OCI-LY1 (cell line): ENCODE results near the gene SFI1.
A peak's percentile ranks its signal among the peaks of the same experiment; 100 is the strongest.

Source experiments
- H2AFZ ChIP-seq: fragments of 200-600 bp; sonication (generic), shearing (Covaris generic); 2 replicates; pipeline ENCODE4 v1.6.0; 2014; ENCODE audit warnings: antibody characterized with exemption, mild to moderate bottlenecking, low read length
- H3F3A ChIP-seq: fragments of 200-600 bp; sonication (generic), shearing (Covaris generic); 2 replicates; pipeline ENCODE4 v1.6.0; 2014; ENCODE audit warnings: mild to moderate bottlenecking, antibody characterized with exemption, low read length, moderate library complexity; ENCODE audit not compliant: insufficient read depth
- H3K27ac ChIP-seq: fragments of 200-600 bp; sonication (generic); 2 replicates; pipeline ENCODE4 v1.5.1; 2014; ENCODE audit warnings: low read length, mixed run types, mild to moderate bottlenecking, low read depth; ENCODE audit not compliant: poor library complexity, severe bottlenecking
- H3K27me3 ChIP-seq: fragments of 200-600 bp; sonication (generic); 2 replicates; pipeline ENCODE4 v1.6.0; 2014; ENCODE audit warnings: antibody characterized with exemption, mild to moderate bottlenecking, low read length, moderate library complexity; ENCODE audit not compliant: insufficient read depth
- H3K36me3 ChIP-seq: fragments of 200-600 bp; sonication (generic); 2 replicates; pipeline ENCODE4 v1.6.1; 2014; ENCODE audit warnings: mild to moderate bottlenecking, antibody characterized with exemption, low read length, moderate library complexity, mixed read lengths; ENCODE audit not compliant: insufficient read depth
- H3K4me1 ChIP-seq: fragments of 200-600 bp; sonication (generic); 2 replicates; pipeline ENCODE4 v1.5.1; 2014; ENCODE audit warnings: mild to moderate bottlenecking, low read length, moderate library complexity; ENCODE audit not compliant: insufficient read depth, severe bottlenecking
- H3K4me2 ChIP-seq: fragments of 200-600 bp; sonication (generic), shearing (Covaris generic); 2 replicates; pipeline ENCODE4 v1.6.1; 2014; ENCODE audit warnings: low read length
- H3K4me3 ChIP-seq: fragments of 200-600 bp; sonication (generic); 2 replicates; pipeline ENCODE4 v1.5.1; 2014; ENCODE audit warnings: low read length, low read depth, mild to moderate bottlenecking, mixed read lengths; ENCODE audit not compliant: poor library complexity, severe bottlenecking
- H3K79me2 ChIP-seq: fragments of 200-600 bp; shearing (Covaris generic); 2 replicates; pipeline ENCODE4 v1.6.1; 2016; ENCODE audit warnings: mixed run types, low read length, mixed read lengths; ENCODE audit not compliant: insufficient read depth
- H3K9ac ChIP-seq: fragments of 200-600 bp; sonication (generic), shearing (Covaris generic); 2 replicates; pipeline ENCODE4 v1.6.1; 2014; ENCODE audit warnings: mild to moderate bottlenecking, low read length, mixed read lengths
- H3K9me2 ChIP-seq: fragments of 200-600 bp; sonication (generic), shearing (Covaris generic); 2 replicates; pipeline ENCODE4 v1.6.1; 2014; ENCODE audit warnings: low read depth, mild to moderate bottlenecking, low read length, mixed read lengths
- H3K9me3 ChIP-seq: fragments of 200-600 bp; shearing (Covaris generic); 2 replicates; pipeline ENCODE4 v1.6.1; 2014; ENCODE audit warnings: low read length, mixed read lengths
- H4K20me1 ChIP-seq: fragments of 200-600 bp; sonication (generic), shearing (Covaris generic); 2 replicates; pipeline ENCODE4 v1.6.0; 2016; ENCODE audit warnings: mild to moderate bottlenecking, low read length; ENCODE audit not compliant: insufficient read depth
- CTCF ChIP-seq: fragments of 200-600 bp; sonication (generic), shearing (Covaris generic); IDR thresholded peaks from 2 replicates; pipeline ENCODE4 v1.5.1; 2017; ENCODE audit warnings: mild to moderate bottlenecking, antibody characterized with exemption, low read length, moderate library complexity, mixed read lengths
- EZH2 ChIP-seq: fragments of 200-600 bp; sonication (generic), shearing (Covaris generic); IDR thresholded peaks from 2 replicates; pipeline ENCODE4 v1.8.0; 2017; ENCODE audit warnings: borderline replicate concordance, mixed run types, mild to moderate bottlenecking, antibody characterized with exemption, low read length, moderate library complexity, mixed read lengths

SFI1 gene, protein sequence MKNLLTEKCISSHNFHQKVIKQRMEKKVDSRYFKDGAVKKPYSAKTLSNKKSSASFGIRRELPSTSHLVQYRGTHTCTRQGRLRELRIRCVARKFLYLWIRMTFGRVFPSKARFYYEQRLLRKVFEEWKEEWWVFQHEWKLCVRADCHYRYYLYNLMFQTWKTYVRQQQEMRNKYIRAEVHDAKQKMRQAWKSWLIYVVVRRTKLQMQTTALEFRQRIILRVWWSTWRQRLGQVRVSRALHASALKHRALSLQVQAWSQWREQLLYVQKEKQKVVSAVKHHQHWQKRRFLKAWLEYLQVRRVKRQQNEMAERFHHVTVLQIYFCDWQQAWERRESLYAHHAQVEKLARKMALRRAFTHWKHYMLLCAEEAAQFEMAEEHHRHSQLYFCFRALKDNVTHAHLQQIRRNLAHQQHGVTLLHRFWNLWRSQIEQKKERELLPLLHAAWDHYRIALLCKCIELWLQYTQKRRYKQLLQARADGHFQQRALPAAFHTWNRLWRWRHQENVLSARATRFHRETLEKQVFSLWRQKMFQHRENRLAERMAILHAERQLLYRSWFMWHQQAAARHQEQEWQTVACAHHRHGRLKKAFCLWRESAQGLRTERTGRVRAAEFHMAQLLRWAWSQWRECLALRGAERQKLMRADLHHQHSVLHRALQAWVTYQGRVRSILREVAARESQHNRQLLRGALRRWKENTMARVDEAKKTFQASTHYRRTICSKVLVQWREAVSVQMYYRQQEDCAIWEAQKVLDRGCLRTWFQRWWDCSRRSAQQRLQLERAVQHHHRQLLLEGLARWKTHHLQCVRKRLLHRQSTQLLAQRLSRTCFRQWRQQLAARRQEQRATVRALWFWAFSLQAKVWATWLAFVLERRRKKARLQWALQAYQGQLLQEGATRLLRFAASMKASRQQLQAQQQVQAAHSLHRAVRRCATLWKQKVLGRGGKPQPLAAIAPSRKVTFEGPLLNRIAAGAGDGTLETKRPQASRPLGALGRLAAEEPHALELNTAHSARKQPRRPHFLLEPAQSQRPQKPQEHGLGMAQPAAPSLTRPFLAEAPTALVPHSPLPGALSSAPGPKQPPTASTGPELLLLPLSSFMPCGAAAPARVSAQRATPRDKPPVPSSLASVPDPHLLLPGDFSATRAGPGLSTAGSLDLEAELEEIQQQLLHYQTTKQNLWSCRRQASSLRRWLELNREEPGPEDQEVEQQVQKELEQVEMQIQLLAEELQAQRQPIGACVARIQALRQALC

DNA sequence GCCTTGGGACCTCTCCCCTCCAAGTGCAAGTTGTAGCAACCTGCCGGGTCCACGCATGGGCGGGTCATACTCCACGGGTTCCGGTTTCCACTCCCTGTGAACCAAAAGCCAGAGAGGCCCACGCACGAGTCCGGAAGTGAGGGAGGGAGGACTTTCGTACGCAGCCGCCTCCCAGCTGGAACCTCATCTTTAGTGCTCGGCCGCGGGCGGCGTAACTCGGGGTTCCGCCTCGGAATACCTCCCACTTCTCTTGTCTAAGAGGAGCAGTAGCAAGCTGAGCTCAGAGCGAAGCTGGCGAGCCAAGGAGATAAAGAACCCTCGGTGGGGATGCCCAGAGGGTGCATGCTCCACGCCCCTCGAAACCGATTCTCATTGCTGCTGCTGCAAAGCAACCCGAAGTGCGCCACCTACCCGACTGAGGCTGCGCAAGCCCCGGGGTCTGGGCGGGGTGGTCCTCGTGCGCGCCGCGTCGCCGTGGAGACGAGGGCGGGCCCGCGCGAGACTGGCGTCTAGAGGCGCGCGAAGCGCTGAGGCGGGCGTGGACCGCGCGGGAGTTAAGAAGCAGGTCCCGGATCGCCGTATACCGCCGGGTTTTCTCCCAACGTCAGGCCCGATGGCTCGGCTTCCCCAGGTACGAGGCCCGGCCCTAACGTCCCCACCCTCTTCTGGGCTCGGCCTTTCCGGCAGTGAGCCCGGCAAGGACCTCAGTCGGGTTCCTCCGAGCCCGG is at the start of gene SFI1:
SFI1 (plus strand) TSS at position 530 of the 728 bp plus-strand sequence. CDS start 11,749 bp downstream, outside the sequence.
- H3K27me3 ChIP-seq: no peaks in the 10 kb centered on the region
- H3K27ac ChIP-seq: peak within 1 kb of the TSS; percentile 93
- H3K4me2 ChIP-seq: peak within 1 kb of the TSS; percentile 89
- H3K9me3 ChIP-seq: no peaks in the 10 kb centered on the region
- H3K79me2 ChIP-seq: peaks cover 33% of the 10 kb centered on the region
- peaks cover 47% of the 10 kb centered on the region for H3K4me1 ChIP-seq
- H3K9me2 ChIP-seq: no peaks in the 10 kb centered on the region
- H2AFZ ChIP-seq: peak within 1 kb of the TSS; percentile 53
- TF ChIP-seq EZH2 (no peak), CTCF (peak; percentile 47; the same call in 1 of the 2 replicates)
- no peaks in the 10 kb centered on the region for H3F3A ChIP-seq
- H3K4me3 ChIP-seq: peak within 1 kb of the TSS; percentile 84
- H4K20me1 ChIP-seq: no peaks in the 10 kb centered on the region
- H3K9ac ChIP-seq: peak within 1 kb of the TSS; percentile 95
- H3K36me3 ChIP-seq: peaks cover 14% of the 10 kb centered on the region

DNA sequence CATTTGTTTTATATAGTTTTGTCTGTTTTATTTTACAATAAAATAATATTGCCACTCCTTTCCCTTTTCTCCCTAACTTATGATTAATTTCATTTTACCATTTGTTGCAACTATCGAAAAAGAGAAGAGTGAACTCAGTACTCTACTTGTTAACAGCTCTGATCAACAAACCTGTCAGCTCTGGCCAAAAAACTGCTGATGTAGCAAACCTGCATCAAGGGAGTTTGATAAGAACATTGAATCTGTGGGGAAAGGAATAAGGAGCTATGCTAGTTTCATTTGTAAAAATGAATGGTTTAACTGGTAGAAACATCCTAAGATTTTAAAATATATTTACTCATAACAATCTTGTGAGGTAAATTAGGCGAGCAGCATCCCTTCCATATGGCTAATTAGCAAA is 49.6 kb upstream of the SFI1 start:
- no peak overlapping the region for H3K4me3 ChIP-seq
- H3K4me2 ChIP-seq: no peak overlapping the region
- no peak for TF ChIP-seq CTCF
- H3F3A ChIP-seq: no peaks in the 10 kb centered on the region; the same call in 1 of the 2 replicates
- no peaks in the 10 kb centered on the region for H4K20me1 ChIP-seq
- no peak overlapping the region for H2AFZ ChIP-seq
- H3K9ac ChIP-seq: no peak overlapping the region
- H3K9me2 ChIP-seq: no peaks in the 10 kb centered on the region
- no peaks in the 10 kb centered on the region for H3K9me3 ChIP-seq
- no peaks in the 10 kb centered on the region for H3K79me2 ChIP-seq
- H3K36me3 ChIP-seq: peaks cover 84% of the 10 kb centered on the region
- H3K4me1 ChIP-seq: peaks cover 11% of the 10 kb centered on the region
- H3K27ac ChIP-seq: no peak overlapping the region
- no peaks in the 10 kb centered on the region for H3K27me3 ChIP-seq

DNA sequence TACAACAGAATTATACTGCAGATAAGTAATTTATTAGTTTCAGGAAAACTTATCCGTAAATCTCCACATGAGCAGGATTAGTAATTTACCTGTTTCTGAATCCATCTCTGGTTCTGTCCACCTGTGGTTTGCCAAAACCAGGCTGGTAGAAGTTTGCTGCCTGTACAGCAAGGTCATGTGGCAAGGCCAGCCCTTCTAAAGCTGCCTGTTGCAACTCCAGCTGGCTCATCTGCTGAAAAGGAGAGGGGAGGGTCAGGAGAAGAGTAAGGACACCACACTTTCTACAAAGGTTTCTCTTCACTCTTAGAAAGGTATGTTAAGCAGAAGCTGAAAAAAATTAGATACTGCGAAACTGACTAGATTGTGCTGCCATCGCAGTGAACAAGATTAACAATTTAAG is 49.0 kb upstream of the SFI1 start:
- Histone ChIP-seq H3K36me3 (peaks cover 84% of the 10 kb centered on the region; the same call in 1 of the 2 replicates), H3K4me3 (no peak overlapping the region), H4K20me1 (no peaks in the 10 kb centered on the region), H3K9ac (no peak overlapping the region), H3K9me2 (no peaks in the 10 kb centered on the region), H2AFZ (no peak overlapping the region), H3K9me3 (no peaks in the 10 kb centered on the region), H3K4me2 (no peak overlapping the region), H3K4me1 (peaks cover 11% of the 10 kb centered on the region), H3K27me3 (no peaks in the 10 kb centered on the region), H3K27ac (no peak overlapping the region), H3K79me2 (no peaks in the 10 kb centered on the region), H3F3A (peaks cover 4% of the 10 kb centered on the region)
- no peak for TF ChIP-seq CTCF
